Right kidney (tissue), 1 donor: ENCODE results near the gene CD300LD.
"Not testable (repeated sequence)": the region's sequence is repeated elsewhere in the genome, so short reads cannot be mapped to it uniquely, and the experiment has no call there.

Experiments used
- DNase-seq: peaks from one replicate; pipeline ENCODE4 v3.0.0-alpha.2; 2016

CD300LD gene

GRCh38 chr17:74571621-74572270, 20.3 kb downstream of the CD300LD start:
- no peak for DNase-seq

GRCh38 chr17:74569020-74570003, 22.8 kb downstream of the CD300LD start:
- DNase-seq, result no peak

GRCh38 chr17:74568106-74568873, 23.8 kb downstream of the CD300LD start:
- no peak for DNase-seq

- DNase-seq, result no peak
These were observed 24.7 kb downstream of the CD300LD start, which contains the start of gene CD300H for GRCh38 chr17:74567397-74567796. Gene CD300H, minus strand, starts transcription at chr17:74567509.

GRCh38 chr17:74566132-74566753, 25.8 kb downstream of the CD300LD start:
- DNase-seq, result no peak

- DNase-seq, result no peak
These were observed 27.0 kb downstream of the CD300LD start for GRCh38 chr17:74565126-74565525.

- no peak for DNase-seq
These were observed 28.7 kb downstream of the CD300LD start for GRCh38 chr17:74563358-74563757.

GRCh38 chr17:74561586-74561985, 30.5 kb downstream of the CD300LD start:
- DNase-seq, result no peak

GRCh38 chr17:74558882-74559519, 33.1 kb downstream of the CD300LD start:
- DNase-seq, result no peak

GRCh38 chr17:74558402-74558801, 33.7 kb downstream of the CD300LD start:
- not testable (repeated sequence) for DNase-seq

GRCh38 chr17:74555427-74555940, 36.6 kb downstream of the CD300LD start:
- no peak for DNase-seq

- no peak for DNase-seq
These were observed 37.2 kb downstream of the CD300LD start for GRCh38 chr17:74554909-74555308.

- no peak for DNase-seq
These were observed 40.0 kb downstream of the CD300LD start for GRCh38 chr17:74552037-74552436.

GRCh38 chr17:74550602-74551001, 41.5 kb downstream of the CD300LD start:
- no peak for DNase-seq

- no peak for DNase-seq
These were observed 42.7 kb downstream of the CD300LD start for GRCh38 chr17:74549343-74549742.

- no peak for DNase-seq
These were observed 44.3 kb downstream of the CD300LD start for GRCh38 chr17:74547736-74548135.

GRCh38 chr17:74547264-74547663, 44.8 kb downstream of the CD300LD start:
- no peak for DNase-seq

- no peak for DNase-seq
These were observed 45.5 kb downstream of the CD300LD start for GRCh38 chr17:74546586-74546985.

- no peak for DNase-seq
These were observed 46.2 kb downstream of the CD300LD start, which contains the start of gene CD300C for GRCh38 chr17:74545843-74546230. Gene CD300C, minus strand, starts transcription at chr17:74546115. Its CDS starts 333 bp downstream, at chr17:74545782.

- DNase-seq, result no peak
These were observed 46.9 kb downstream of the CD300LD start for GRCh38 chr17:74544991-74545842.
